ENCODE data around the gene LINGO3. TPM values are rescaled to one million over a fixed set of nuclear protein-coding genes. Genes with fewer than 3 reads are reported as not detected.
A peak's percentile ranks its signal among the peaks of the same experiment; 100 is the strongest.
"Not testable (repeated sequence)": the region's sequence is repeated elsewhere in the genome, so short reads cannot be mapped to it uniquely, and the experiment has no call there.

Gene LINGO3
- total RNA-seq, 2 experiments from 2014 or later: not detected

GRCh38 chr19:2288338-2288817 lies 19.6 kb downstream of the LINGO3 start:
- Mint-ChIP-seq H3K27me3 (ENCODE audit: low read depth) (peaks cover 5% of the 10 kb centered on the region), H3K9me3 (no peaks in the 10 kb centered on the region), H3K4me3 (peak overlapping the region; percentile 37), H3K36me3 (ENCODE audit: low read depth) (peaks cover 2% of the 10 kb centered on the region), H3K27ac (peak overlapping the region; percentile 59), H3K4me1 (ENCODE audit: low read depth) (peaks cover 23% of the 10 kb centered on the region)
- intact Hi-C loops (cut with micrococcal nuclease): loop anchor here (5.0 kb wide), 1 partner anchor 39 kb away; the partner anchor contains the start of genes LSM7 and SPPL2B
- CTCF ChIA-PET: interaction anchor here (0.6 to 1.4 kb wide), 7 partner anchors 14 to 497 kb away, joined by 3 to 9 read pairs (median 3); partner anchors contain the start of gene THOP1
- no peak for DNase-seq

- Mint-ChIP-seq H3K4me1 (ENCODE audit: low read depth) (peaks cover 27% of the 10 kb centered on the region), H3K4me3 (no peak overlapping the region), H3K27me3 (ENCODE audit: low read depth) (peaks cover 5% of the 10 kb centered on the region), H3K36me3 (ENCODE audit: low read depth) (peaks cover 1% of the 10 kb centered on the region), H3K9me3 (no peaks in the 10 kb centered on the region), H3K27ac (no peak overlapping the region)
- intact Hi-C loops (cut with micrococcal nuclease): loop anchor here (5.0 kb wide), 1 partner anchor 40 kb away; the partner anchor contains the start of genes LSM7 and SPPL2B
- no peak for DNase-seq
- CTCF ChIA-PET: interaction anchor here (0.6 to 1.0 kb wide), 3 partner anchors 14 to 498 kb away, joined by 3 read pairs; partner anchors contain the start of gene THOP1
Observed at GRCh38 chr19:2287585-2288337, 20.2 kb downstream of the LINGO3 start.

GRCh38 chr19:2286402-2287140 lies 21.4 kb downstream of the LINGO3 start:
- intact Hi-C loops (cut with micrococcal nuclease): loop anchor here (5.0 kb wide), 1 partner anchor 41 kb away; the partner anchor contains the start of genes LSM7 and SPPL2B
- Mint-ChIP-seq H3K4me3 (no peak overlapping the region), H3K27ac (no peak overlapping the region), H3K9me3 (no peaks in the 10 kb centered on the region), H3K36me3 (ENCODE audit: low read depth) (peaks cover 1% of the 10 kb centered on the region), H3K4me1 (ENCODE audit: low read depth) (peaks cover 34% of the 10 kb centered on the region), H3K27me3 (ENCODE audit: low read depth) (peaks cover 5% of the 10 kb centered on the region)
- no peak for DNase-seq
- CTCF ChIA-PET: interaction anchor here (1.4 kb wide), 1 partner anchor 11 kb away, joined by 3 read pairs; no protein-coding TSS in a partner anchor

- CTCF ChIA-PET: interaction anchor here (0.6 kb wide), 1 partner anchor 15 kb away, joined by 3 read pairs; no protein-coding TSS in a partner anchor
- intact Hi-C loops (cut with micrococcal nuclease): no loop called here
- no peaks in the 10 kb centered on the region for H3K36me3 Mint-ChIP-seq (ENCODE audit: low read depth)
- H3K4me1 Mint-ChIP-seq (ENCODE audit: low read depth): peaks cover 19% of the 10 kb centered on the region
- no peak for DNase-seq
- H3K27me3 Mint-ChIP-seq (ENCODE audit: low read depth): peaks cover 2% of the 10 kb centered on the region
- no peak overlapping the region for H3K27ac Mint-ChIP-seq
- no peaks in the 10 kb centered on the region for H3K9me3 Mint-ChIP-seq
- no peak overlapping the region for H3K4me3 Mint-ChIP-seq
Observed at GRCh38 chr19:2283835-2284507, 24.0 kb downstream of the LINGO3 start.

GRCh38 chr19:2282862-2283237 lies 25.1 kb downstream of the LINGO3 start:
- intact Hi-C loops (cut with micrococcal nuclease): no loop called here
- no peaks in the 10 kb centered on the region for H3K9me3 Mint-ChIP-seq
- peaks cover 13% of the 10 kb centered on the region for H3K4me1 Mint-ChIP-seq (ENCODE audit: low read depth)
- H3K27me3 Mint-ChIP-seq (ENCODE audit: low read depth): no peaks in the 10 kb centered on the region
- no peak for DNase-seq
- no peak overlapping the region for H3K4me3 Mint-ChIP-seq
- no peaks in the 10 kb centered on the region for H3K36me3 Mint-ChIP-seq (ENCODE audit: low read depth)
- no peak overlapping the region for H3K27ac Mint-ChIP-seq
- CTCF ChIA-PET: no interaction called here

- Mint-ChIP-seq H3K4me3 (no peak within 1 kb of the TSS), H3K4me1 (ENCODE audit: low read depth) (peaks cover 13% of the 10 kb centered on the region), H3K27me3 (ENCODE audit: low read depth) (no peaks in the 10 kb centered on the region), H3K36me3 (ENCODE audit: low read depth) (no peaks in the 10 kb centered on the region), H3K27ac (no peak within 1 kb of the TSS), H3K9me3 (no peaks in the 10 kb centered on the region)
- intact Hi-C loops (cut with micrococcal nuclease): no loop called here
- CTCF ChIA-PET: no interaction called here
- peak; percentile 57 for DNase-seq
Observed at GRCh38 chr19:2282062-2282861, 25.7 kb downstream of the LINGO3 start, which contains the start of gene PEAK3. TSS of gene PEAK3 (minus strand) at chr19:2282175. CDS start at chr19:2280931, 1,244 bp downstream.

- H3K27ac Mint-ChIP-seq; CTCF ChIA-PET; H3K36me3 Mint-ChIP-seq (ENCODE audit: low read depth); H3K4me3 Mint-ChIP-seq; intact Hi-C loops (cut with micrococcal nuclease); H3K9me3 Mint-ChIP-seq; DNase-seq; H3K27me3 Mint-ChIP-seq (ENCODE audit: low read depth): not testable (repeated sequence)
- peaks cover 15% of the 10 kb centered on the region for H3K4me1 Mint-ChIP-seq (ENCODE audit: low read depth)
Observed at GRCh38 chr19:2281265-2282061, 26.5 kb downstream of the LINGO3 start.

- no peak for DNase-seq
- Mint-ChIP-seq H3K27me3 (ENCODE audit: low read depth) (no peaks in the 10 kb centered on the region), H3K4me3 (no peak overlapping the region), H3K36me3 (ENCODE audit: low read depth) (no peaks in the 10 kb centered on the region), H3K9me3 (no peaks in the 10 kb centered on the region), H3K27ac (no peak overlapping the region), H3K4me1 (ENCODE audit: low read depth) (peaks cover 15% of the 10 kb centered on the region)
- intact Hi-C loops (cut with micrococcal nuclease): no loop called here
- CTCF ChIA-PET: no interaction called here
Observed at GRCh38 chr19:2280633-2281264, 27.2 kb downstream of the LINGO3 start.

GRCh38 chr19:2278459-2279158 lies 29.3 kb downstream of the LINGO3 start:
- CTCF ChIA-PET: no interaction called here
- no peak overlapping the region for H3K4me3 Mint-ChIP-seq
- DNase-seq: no peak
- H3K27me3 Mint-ChIP-seq (ENCODE audit: low read depth): no peaks in the 10 kb centered on the region
- H3K9me3 Mint-ChIP-seq: no peaks in the 10 kb centered on the region
- peaks cover 28% of the 10 kb centered on the region for H3K4me1 Mint-ChIP-seq (ENCODE audit: low read depth)
- H3K27ac Mint-ChIP-seq: no peak overlapping the region
- intact Hi-C loops (cut with micrococcal nuclease): no loop called here
- H3K36me3 Mint-ChIP-seq (ENCODE audit: low read depth): peaks cover 11% of the 10 kb centered on the region

GRCh38 chr19:2277138-2277537 lies 30.8 kb downstream of the LINGO3 start:
- intact Hi-C loops (cut with micrococcal nuclease): no loop called here
- Mint-ChIP-seq H3K36me3 (ENCODE audit: low read depth) (peaks cover 19% of the 10 kb centered on the region), H3K9me3 (no peaks in the 10 kb centered on the region), H3K4me1 (ENCODE audit: low read depth) (peaks cover 32% of the 10 kb centered on the region), H3K4me3 (no peak overlapping the region), H3K27me3 (ENCODE audit: low read depth) (no peaks in the 10 kb centered on the region), H3K27ac (no peak overlapping the region)
- no peak for DNase-seq
- CTCF ChIA-PET: interaction anchor here (0.6 to 1.2 kb wide), 2 partner anchors 116 to 588 kb away, joined by 4 to 7 read pairs; no protein-coding TSS in a partner anchor
